H1 (cell line): Measurements from ENCODE around the gene SIK1. TPM values are rescaled to one million over a fixed set of nuclear protein-coding genes. Genes with fewer than 3 reads are reported as not detected.

ENCODE experiments used
- polyA plus RNA-seq, 7 experiments: library from polyadenylated mRNA; depleted of rRNA in 3 of 7; stranded (reverse) in 5 of 7; unstranded in 2 of 7; fragments of >200 nt in 5 of 7; fragments of 200-250 nt in 2 of 7; gene quantifications; 1 replicate in 5 of 7; 2 replicates in 1 of 7; 4 replicates in 1 of 7; pipeline versions ENCODE4 v1.2.1 to v1.2.3, GENCODE V29; 2011 to 2013; ENCODE audit warnings: missing spikeins in 2 of 7, mixed read lengths in 2 of 7
- total RNA-seq: library from RNA; stranded (reverse); fragmentation: NEBNext Ultra II Directional; extraction: Animal tissue kit (Norgen Biotek cat#: 25700); gene quantifications from 2 replicates; pipeline ENCODE4 v1.2.1, GENCODE V29; 2021
- TF ChIP-seq, protein P1 (sequence below): fragments of 300-600 bp; sonication (generic); IDR thresholded peaks from 2 replicates; pipeline ENCODE4 v1.7.1; 2012; ENCODE audit warnings: low read length, moderate library complexity, mild to moderate bottlenecking, inconsistent platforms; ENCODE audit not compliant: insufficient replicate concordance

The SIK1 gene
- total and polyA plus RNA-seq, 2 of the 8 experiments (the other 6 are each of a cell fraction or from before 2014, with no cell fraction given) = 1.5 to 6.7 TPM

DNA sequence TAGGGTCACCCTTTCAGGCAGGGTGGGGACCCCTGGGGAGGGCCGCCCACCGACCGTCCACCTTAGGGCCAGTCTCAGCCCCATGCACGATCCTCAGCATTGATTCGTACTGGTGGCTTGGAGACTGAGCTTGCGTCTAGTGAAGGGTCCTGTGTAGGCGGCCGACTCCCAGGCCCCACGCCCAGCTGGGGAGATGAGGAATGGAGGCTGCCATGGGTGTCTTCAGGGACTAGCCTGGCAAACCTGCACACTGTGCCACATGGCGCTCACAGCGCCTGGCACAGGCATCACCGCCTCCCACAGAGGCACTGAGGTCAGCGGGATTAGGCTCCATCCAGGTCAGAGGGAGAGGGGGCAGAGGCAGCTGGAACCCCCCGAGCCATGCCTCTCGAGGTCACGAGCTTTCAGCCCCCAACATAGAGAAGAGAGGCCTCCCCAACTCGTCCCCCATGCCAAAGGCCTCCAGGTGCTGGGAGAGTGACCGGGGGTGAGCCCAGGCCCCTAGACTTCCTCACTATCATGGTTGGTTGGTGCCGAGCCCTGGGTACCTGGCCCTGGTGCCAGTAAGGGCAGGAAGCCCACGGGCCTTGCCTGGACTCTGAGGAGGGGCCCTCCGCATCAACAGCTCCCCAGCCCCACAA, 51.0 kb downstream of the SIK1 start (continued):
- TF ChIP-seq, protein P1, sequence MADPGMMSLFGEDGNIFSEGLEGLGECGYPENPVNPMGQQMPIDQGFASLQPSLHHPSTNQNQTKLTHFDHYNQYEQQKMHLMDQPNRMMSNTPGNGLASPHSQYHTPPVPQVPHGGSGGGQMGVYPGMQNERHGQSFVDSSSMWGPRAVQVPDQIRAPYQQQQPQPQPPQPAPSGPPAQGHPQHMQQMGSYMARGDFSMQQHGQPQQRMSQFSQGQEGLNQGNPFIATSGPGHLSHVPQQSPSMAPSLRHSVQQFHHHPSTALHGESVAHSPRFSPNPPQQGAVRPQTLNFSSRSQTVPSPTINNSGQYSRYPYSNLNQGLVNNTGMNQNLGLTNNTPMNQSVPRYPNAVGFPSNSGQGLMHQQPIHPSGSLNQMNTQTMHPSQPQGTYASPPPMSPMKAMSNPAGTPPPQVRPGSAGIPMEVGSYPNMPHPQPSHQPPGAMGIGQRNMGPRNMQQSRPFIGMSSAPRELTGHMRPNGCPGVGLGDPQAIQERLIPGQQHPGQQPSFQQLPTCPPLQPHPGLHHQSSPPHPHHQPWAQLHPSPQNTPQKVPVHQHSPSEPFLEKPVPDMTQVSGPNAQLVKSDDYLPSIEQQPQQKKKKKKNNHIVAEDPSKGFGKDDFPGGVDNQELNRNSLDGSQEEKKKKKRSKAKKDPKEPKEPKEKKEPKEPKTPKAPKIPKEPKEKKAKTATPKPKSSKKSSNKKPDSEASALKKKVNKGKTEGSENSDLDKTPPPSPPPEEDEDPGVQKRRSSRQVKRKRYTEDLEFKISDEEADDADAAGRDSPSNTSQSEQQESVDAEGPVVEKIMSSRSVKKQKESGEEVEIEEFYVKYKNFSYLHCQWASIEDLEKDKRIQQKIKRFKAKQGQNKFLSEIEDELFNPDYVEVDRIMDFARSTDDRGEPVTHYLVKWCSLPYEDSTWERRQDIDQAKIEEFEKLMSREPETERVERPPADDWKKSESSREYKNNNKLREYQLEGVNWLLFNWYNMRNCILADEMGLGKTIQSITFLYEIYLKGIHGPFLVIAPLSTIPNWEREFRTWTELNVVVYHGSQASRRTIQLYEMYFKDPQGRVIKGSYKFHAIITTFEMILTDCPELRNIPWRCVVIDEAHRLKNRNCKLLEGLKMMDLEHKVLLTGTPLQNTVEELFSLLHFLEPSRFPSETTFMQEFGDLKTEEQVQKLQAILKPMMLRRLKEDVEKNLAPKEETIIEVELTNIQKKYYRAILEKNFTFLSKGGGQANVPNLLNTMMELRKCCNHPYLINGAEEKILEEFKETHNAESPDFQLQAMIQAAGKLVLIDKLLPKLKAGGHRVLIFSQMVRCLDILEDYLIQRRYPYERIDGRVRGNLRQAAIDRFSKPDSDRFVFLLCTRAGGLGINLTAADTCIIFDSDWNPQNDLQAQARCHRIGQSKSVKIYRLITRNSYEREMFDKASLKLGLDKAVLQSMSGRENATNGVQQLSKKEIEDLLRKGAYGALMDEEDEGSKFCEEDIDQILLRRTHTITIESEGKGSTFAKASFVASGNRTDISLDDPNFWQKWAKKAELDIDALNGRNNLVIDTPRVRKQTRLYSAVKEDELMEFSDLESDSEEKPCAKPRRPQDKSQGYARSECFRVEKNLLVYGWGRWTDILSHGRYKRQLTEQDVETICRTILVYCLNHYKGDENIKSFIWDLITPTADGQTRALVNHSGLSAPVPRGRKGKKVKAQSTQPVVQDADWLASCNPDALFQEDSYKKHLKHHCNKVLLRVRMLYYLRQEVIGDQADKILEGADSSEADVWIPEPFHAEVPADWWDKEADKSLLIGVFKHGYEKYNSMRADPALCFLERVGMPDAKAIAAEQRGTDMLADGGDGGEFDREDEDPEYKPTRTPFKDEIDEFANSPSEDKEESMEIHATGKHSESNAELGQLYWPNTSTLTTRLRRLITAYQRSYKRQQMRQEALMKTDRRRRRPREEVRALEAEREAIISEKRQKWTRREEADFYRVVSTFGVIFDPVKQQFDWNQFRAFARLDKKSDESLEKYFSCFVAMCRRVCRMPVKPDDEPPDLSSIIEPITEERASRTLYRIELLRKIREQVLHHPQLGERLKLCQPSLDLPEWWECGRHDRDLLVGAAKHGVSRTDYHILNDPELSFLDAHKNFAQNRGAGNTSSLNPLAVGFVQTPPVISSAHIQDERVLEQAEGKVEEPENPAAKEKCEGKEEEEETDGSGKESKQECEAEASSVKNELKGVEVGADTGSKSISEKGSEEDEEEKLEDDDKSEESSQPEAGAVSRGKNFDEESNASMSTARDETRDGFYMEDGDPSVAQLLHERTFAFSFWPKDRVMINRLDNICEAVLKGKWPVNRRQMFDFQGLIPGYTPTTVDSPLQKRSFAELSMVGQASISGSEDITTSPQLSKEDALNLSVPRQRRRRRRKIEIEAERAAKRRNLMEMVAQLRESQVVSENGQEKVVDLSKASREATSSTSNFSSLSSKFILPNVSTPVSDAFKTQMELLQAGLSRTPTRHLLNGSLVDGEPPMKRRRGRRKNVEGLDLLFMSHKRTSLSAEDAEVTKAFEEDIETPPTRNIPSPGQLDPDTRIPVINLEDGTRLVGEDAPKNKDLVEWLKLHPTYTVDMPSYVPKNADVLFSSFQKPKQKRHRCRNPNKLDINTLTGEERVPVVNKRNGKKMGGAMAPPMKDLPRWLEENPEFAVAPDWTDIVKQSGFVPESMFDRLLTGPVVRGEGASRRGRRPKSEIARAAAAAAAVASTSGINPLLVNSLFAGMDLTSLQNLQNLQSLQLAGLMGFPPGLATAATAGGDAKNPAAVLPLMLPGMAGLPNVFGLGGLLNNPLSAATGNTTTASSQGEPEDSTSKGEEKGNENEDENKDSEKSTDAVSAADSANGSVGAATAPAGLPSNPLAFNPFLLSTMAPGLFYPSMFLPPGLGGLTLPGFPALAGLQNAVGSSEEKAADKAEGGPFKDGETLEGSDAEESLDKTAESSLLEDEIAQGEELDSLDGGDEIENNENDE = no peak
